NCI-H69 (cell line): Measurements from ENCODE around the gene LBX2.
A peak's percentile ranks its signal among the peaks of the same experiment; 100 is the strongest.

Experiments
- DNase-seq: peaks from one replicate; lab custom pipeline; 2025; lab: John Stamatoyannopoulos, UW

Gene LBX2

GRCh38 chr2:74499267-74499939, at the start of gene LBX2:
TSS of gene LBX2 (minus strand) at chr2:74499603. CDS start at chr2:74499537, 66 bp downstream.
- no peak for DNase-seq

- DNase-seq = peak; percentile 10
Observed at GRCh38 chr2:74548285-74548899, 49.0 kb upstream of the LBX2 start.

GRCh38 chr2:74546004-74546403, 46.6 kb upstream of the LBX2 start:
- DNase-seq = no peak

GRCh38 chr2:74544634-74545033, 45.2 kb upstream of the LBX2 start:
- peak; percentile 12 for DNase-seq

- no peak for DNase-seq
Observed at GRCh38 chr2:74542978-74543377, 43.6 kb upstream of the LBX2 start.

GRCh38 chr2:74540291-74540690, 40.9 kb upstream of the LBX2 start:
- DNase-seq = no peak

GRCh38 chr2:74538881-74539339, 39.5 kb upstream of the LBX2 start:
- DNase-seq = no peak

GRCh38 chr2:74537140-74537539, 37.7 kb upstream of the LBX2 start:
- no peak for DNase-seq

GRCh38 chr2:74536166-74536950, 37.0 kb upstream of the LBX2 start:
- no peak for DNase-seq

- DNase-seq = no peak
Observed at GRCh38 chr2:74535440-74535965, 36.1 kb upstream of the LBX2 start.

- no peak for DNase-seq
Observed at GRCh38 chr2:74534411-74534810, 35.0 kb upstream of the LBX2 start.

- no peak for DNase-seq
Observed at GRCh38 chr2:74533464-74533863, 34.1 kb upstream of the LBX2 start.

GRCh38 chr2:74532222-74532621, 32.8 kb upstream of the LBX2 start:
- peak; percentile 17 for DNase-seq

- DNase-seq = no peak
Observed at GRCh38 chr2:74531666-74532065, 32.3 kb upstream of the LBX2 start.

- peak; percentile 34 for DNase-seq
Observed at GRCh38 chr2:74530239-74531187, 31.1 kb upstream of the LBX2 start.

- DNase-seq = peak; percentile 97
Observed at GRCh38 chr2:74529357-74530238, 30.2 kb upstream of the LBX2 start, which contains the start of the genes AUP1 and HTRA2. TSS of gene AUP1 (minus strand) at chr2:74529706. CDS start at chr2:74529629, 77 bp downstream. TSS of gene HTRA2 (plus strand) at chr2:74529933. CDS start at chr2:74530007, 74 bp downstream.

- no peak for DNase-seq
Observed at GRCh38 chr2:74528600-74529356, 29.4 kb upstream of the LBX2 start.

GRCh38 chr2:74527741-74528140, 28.3 kb upstream of the LBX2 start:
- no peak for DNase-seq

GRCh38 chr2:74526649-74527230, 27.3 kb upstream of the LBX2 start:
- DNase-seq = no peak
